PC-9 (cell line): ENCODE results near the gene BAIAP3.

ENCODE experiments used
- CTCF ChIP-seq: fragments of 200-600 bp; sonication (generic); conservative IDR thresholded peaks from 2 replicates; pipeline ENCODE4 v1.6.1; 2017; ENCODE audit warnings: mixed run types, antibody characterized with exemption, mild to moderate bottlenecking, moderate library complexity
- EZH2 ChIP-seq: fragments of 200-600 bp; sonication (generic); IDR thresholded peaks from 2 replicates; pipeline ENCODE4 v1.8.0; 2017; ENCODE audit warnings: antibody characterized with exemption, low read depth

- no peak for TF ChIP-seq CTCF
- TF ChIP-seq EZH2 = no peak
Observed at GRCh38 chr16:1289477-1289866, 44.0 kb upstream of the BAIAP3 start.
